GM18858 (cell line): ENCODE results near the gene TRAPPC12.
"Not testable (repeated sequence)": the region's sequence is repeated elsewhere in the genome, so short reads cannot be mapped to it uniquely, and the experiment has no call there.

Experiments
- ATAC-seq: cut with Tn5 transposase; IDR thresholded peaks from one replicate; pipeline ENCODE4 v1.9.1; 2021; ENCODE audit not compliant: unreplicated experiment

TRAPPC12 gene

GRCh38 chr2:3368261-3368722 lies 11.2 kb upstream of the TRAPPC12 start:
- no peak for ATAC-seq

- ATAC-seq: not testable (repeated sequence)
Observed at GRCh38 chr2:3369340-3370181, 9.9 kb upstream of the TRAPPC12 start.

DNA sequence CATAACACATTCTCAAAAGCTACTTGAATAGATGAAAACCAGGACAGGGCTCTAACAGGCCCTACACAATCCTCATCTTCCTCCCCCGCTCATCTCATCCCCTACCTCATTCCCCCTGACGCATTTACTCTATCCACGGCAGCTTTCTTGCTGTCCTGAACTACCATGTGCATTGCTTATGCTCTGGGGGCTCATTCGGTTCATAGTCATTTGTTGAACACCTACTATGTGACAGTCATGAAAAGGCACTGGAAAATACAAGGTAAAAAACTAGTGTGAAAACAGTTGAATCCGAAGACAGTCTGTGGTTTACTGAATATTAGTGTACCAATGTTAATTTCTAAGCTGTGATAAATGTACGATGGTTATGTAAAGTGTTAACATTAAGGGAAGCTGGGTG lies 2.7 kb upstream of the TRAPPC12 start:
- no peak for ATAC-seq

DNA sequence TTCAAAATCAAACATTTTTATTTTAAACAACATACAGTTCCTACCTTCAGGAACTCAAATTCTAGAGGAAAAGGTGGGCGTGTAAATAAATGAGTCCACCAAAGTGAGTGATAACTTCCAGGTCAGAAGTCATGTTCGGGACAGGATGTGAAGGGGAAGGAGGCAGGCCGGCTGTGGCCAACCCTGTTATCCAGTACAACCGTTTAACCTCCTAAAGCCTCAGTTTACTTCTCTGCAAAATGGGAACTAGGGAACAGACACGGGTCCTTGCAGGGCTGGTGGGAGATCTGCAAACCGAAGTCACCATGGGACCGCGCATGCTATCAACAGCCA lies 2.2 kb upstream of the TRAPPC12 start:
- ATAC-seq: peak; percentile 12

DNA sequence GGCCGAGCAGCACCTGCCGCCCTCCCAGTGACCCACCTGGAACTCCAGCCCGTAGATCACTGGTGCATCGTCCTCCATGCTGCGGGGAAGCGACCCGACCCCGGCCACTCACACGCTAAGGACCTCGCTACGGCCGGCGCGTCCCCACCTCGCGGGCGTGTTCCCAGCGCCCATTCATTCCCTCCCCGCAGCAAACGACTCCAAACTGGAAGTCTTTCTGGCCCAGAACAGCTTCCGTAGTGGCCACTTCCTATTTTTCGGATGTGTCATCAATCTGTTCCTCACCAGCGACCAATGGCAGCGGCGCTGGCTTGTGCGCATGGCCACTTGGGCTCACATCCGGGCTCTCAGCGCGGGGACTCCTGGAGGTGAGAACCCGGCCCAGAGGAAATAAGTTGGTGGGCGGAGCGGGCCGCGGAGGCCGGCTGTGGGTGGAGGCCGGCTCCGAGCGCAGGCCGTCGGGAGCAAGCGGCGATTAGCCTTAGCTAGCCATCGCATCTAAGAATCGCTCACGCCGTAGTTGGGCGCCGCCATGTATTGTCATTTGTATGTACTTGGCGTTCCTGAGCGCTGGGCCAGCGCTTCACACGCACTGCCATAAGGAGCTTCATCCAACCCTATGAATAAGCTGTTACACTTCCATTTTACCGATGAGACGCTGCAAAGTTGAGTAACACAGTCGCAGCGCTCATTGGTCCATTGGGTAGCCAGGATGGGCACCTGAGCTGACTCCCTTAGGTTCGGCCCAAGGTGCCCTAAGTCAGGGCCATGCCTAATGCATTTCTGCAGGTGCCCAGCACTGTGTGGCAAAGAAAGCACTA lies 1.7 kb upstream of the TRAPPC12 start, which contains the start of gene EIPR1:
Gene EIPR1 (minus strand): TSS at position 207 of the 821 bp plus-strand sequence. CDS start 129 bp downstream, at position 78.
- ATAC-seq: peak; percentile 77

DNA sequence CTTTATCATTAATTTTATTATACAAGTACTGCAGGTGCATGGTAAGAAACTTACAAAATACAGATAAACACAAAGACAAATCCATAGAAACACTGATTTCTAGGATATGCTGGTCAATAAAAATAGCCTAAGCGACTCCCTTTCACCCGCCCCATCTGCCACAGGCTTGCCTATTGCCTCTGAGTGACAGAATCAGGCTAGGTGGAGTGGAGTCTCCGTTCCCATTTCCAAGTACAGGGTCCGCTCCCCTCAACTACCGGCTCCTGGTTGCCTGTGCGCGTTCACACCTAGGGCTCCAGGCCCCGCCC lies 201 bp upstream of the TRAPPC12 start:
- ATAC-seq: no peak

GRCh38 chr2:3386448-3386958 lies 7.0 kb downstream of the TRAPPC12 start:
- no peak for ATAC-seq

DNA sequence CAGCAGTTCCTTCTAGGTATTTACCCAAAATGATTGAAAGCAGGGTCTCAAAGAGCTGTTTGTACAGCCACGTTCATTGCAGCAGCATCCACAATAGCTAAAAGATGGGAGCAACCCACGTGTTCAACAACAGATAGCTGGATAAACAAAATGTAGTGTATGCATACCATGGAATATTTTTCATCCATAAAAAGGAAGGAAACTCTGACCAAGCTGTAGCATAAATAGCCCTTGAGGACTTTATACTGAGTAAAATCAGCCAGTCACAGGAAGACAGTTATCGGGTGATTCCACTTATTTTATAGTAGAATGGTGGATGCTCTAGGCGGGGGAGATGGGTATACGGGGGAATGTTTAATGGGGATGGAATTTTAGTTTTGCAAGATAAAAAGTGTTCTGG lies 7.5 kb downstream of the TRAPPC12 start:
- no peak for ATAC-seq

DNA sequence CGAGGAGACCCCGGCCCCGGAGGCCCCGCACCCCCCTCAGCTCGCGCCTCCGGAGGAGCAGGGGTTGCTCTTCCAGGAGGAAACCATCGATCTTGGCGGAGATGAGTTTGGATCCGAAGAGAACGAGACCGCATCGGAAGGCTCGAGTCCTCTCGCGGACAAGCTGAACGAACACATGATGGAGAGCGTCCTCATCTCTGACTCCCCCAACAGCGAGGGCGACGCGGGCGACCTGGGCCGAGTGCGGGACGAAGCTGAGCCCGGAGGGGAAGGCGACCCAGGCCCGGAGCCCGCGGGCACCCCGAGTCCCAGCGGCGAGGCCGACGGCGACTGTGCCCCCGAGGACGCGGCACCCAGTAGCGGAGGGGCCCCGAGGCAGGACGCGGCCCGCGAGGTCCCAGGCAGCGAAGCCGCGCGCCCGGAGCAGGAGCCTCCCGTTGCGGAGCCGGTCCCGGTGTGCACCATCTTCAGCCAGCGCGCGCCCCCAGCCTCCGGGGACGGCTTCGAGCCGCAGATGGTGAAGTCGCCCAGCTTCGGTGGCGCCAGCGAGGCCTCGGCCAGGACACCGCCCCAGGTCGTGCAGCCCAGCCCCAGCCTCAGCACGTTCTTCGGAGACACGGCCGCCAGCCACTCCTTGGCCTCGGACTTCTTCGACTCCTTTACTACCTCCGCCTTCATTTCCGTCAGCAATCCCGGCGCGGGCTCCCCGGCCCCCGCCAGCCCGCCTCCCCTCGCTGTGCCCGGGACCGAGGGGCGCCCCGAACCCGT lies 8.3 kb downstream of the TRAPPC12 start:
- no peak for ATAC-seq

DNA sequence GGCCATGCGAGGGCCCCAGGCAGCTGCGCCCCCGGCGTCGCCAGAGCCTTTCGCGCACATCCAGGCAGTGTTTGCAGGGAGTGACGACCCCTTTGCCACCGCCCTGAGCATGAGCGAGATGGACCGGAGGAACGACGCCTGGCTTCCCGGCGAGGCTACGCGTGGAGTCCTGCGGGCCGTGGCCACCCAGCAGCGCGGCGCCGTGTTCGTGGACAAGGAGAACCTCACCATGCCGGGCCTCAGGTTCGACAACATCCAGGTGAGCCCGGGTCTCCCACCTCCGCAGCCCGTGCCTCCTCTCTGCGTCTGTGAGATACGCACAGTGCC lies 8.9 kb downstream of the TRAPPC12 start:
- no peak for ATAC-seq

- no peak for ATAC-seq
Observed at GRCh38 chr2:3389193-3389592, 9.7 kb downstream of the TRAPPC12 start.

- no peak for ATAC-seq
Observed at GRCh38 chr2:3390041-3390440, 10.5 kb downstream of the TRAPPC12 start.

- no peak for ATAC-seq
Observed at GRCh38 chr2:3392216-3392615, 12.7 kb downstream of the TRAPPC12 start.

GRCh38 chr2:3396920-3397559 lies 17.5 kb downstream of the TRAPPC12 start:
- no peak for ATAC-seq

GRCh38 chr2:3398857-3399256 lies 19.4 kb downstream of the TRAPPC12 start:
- no peak for ATAC-seq

DNA sequence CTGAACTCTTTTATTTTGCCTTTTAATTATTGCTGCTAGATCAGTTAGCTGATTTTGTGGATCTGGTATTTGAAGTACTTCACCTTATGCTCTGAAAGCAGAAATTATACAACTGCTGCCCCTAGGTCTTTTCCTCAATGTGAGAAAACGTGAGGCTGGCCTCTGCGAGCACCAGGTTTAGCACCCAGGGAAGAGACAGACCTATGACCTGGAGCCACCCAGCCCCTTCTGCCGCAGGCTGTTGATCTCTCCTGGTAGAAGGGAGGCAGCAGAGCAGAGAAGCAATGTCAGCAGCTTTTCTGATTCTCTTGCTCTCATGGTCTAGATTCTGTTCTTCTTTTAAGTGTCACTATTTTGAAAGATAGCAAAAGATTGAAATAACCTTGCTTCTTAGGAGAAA lies 19.9 kb downstream of the TRAPPC12 start:
- ATAC-seq: no peak

GRCh38 chr2:3399829-3400228 lies 20.3 kb downstream of the TRAPPC12 start:
- no peak for ATAC-seq

- ATAC-seq: peak; percentile 100
Observed at GRCh38 chr2:3403587-3404334, 24.3 kb downstream of the TRAPPC12 start.

- no peak for ATAC-seq
Observed at GRCh38 chr2:3404349-3404894, 24.9 kb downstream of the TRAPPC12 start.

- ATAC-seq: no peak
Observed at GRCh38 chr2:3405307-3405706, 25.8 kb downstream of the TRAPPC12 start.
